Choroid plexus epithelial cell (primary cell): ENCODE measurements around the gene CAPZA2.

Source experiments
- DNase-seq: peaks from one replicate; pipeline ENCODE4 v3.0.0-alpha.2; 2010; ENCODE audit warnings: low read depth
- H3K4me3 ChIP-seq: 2 replicates; pipeline ENCODE4 v1.5.1; 2011; ENCODE audit warnings: low read depth, mild to moderate bottlenecking, control low read depth, low read length, moderate library complexity
- CTCF ChIP-seq: conservative IDR thresholded peaks from 2 replicates; pipeline ENCODE4 v1.5.1; 2011; ENCODE audit warnings: low read depth, mild to moderate bottlenecking, control low read depth, inconsistent platforms, low read length, moderate library complexity

Gene CAPZA2

GRCh38 chr7:116859323-116859722, 3.1 kb upstream of the CAPZA2 start:
- peak; percentile 82 for DNase-seq
- no peak overlapping the region for H3K4me3 ChIP-seq
- TF ChIP-seq CTCF, result no peak

DNA sequence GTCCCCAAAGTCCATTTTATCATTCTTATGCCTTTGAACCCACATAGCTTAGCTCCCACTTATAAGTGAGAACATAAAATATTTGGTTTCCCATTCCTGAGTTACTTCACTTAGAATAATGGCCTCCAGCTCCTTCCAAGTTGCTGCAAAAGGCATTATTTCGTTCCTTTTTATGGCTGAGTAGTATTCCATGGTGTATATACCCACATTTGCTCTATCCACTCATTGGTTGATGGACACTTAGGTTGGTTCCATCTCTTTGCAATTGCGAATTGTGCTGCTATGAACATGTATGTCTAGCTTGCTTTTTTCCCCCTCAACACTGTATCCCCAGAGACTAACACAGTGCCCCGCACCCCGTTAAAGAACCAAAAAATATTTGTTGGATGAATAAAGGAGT, 670 bp upstream of the CAPZA2 start:
- no peak for DNase-seq
- no peak for TF ChIP-seq CTCF
- no peak overlapping the region for H3K4me3 ChIP-seq

DNA sequence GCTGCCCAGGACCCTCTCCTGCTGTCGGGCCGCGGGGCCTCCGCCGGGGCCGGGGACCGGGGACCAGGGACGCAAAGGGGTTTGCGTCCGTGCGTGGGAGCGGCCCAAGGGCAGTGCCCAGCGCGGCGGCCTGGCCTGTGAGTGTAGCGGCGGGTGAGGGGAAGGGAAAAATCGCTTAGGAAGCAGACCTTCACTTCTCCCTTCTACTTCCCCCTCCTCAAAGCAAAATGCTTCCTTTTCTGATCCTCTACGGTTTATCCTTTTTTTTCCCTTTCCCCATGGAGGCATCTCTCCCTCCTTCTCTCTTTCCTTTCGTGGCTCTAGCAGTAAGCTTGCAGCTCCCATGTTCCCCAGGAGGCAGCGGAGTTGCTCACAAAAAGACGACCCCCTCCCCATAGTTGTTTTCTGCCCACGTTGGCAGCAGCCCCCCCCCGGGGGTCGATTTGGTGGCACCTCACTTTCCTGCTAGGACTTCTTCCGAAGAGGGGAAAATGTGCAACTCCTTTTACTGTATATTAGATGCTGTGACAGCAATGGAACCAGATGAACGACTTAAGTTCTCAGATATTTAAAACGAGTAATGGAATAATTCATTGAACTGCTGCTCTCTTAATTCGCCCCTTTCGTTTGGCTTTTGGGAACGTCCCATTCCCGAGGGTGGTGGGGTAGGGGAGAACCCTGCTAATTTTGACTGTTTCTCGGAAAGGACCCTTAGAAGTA, 724 bp downstream of the CAPZA2 start:
- TF ChIP-seq CTCF, result no peak
- peak; percentile 39 for DNase-seq
- H3K4me3 ChIP-seq, result peak overlapping the region; percentile 98

GRCh38 chr7:116863936-116864500, 1.6 kb downstream of the CAPZA2 start:
- no peak for DNase-seq
- no peak for TF ChIP-seq CTCF
- peak overlapping the region; percentile 98 for H3K4me3 ChIP-seq

- no peak for TF ChIP-seq CTCF
- no peak for DNase-seq
- no peak overlapping the region for H3K4me3 ChIP-seq
These were observed 8.8 kb downstream of the CAPZA2 start for GRCh38 chr7:116871061-116871700.

DNA sequence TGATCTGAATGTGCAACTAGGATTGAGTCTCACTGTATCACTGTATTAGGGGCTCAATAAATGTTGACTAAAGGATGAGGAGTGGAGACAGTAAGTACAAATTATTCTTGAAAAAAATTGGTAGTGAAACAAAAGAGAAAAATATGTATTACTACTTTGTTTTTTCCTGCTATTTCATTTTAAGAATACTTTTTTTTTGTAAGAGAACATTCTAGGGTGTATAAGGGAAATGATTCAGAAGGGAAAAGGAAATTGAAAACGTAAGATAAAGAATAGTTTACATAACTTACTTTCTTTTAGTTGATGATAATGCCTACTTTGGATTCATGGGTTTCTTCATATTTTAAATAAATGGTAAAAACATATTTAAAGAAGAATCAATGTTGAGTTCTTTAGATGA, 9.6 kb downstream of the CAPZA2 start:
- TF ChIP-seq CTCF, result no peak
- no peak overlapping the region for H3K4me3 ChIP-seq
- no peak for DNase-seq
